ENCODE results near the gene WNT5A. TPM values are rescaled to one million over a fixed set of nuclear protein-coding genes. Genes with fewer than 3 reads are reported as not detected.
"Not testable (repeated sequence)": the region's sequence is repeated elsewhere in the genome, so short reads cannot be mapped to it uniquely, and the experiment has no call there.

Gene WNT5A
- total RNA-seq, 1 donor from 2014 or later, result 44.6 TPM

- no peak for DNase-seq (ENCODE audit: extremely low read depth, low read depth, low spot score)
Observed at GRCh38 chr3:55507808-55508207, 20.7 kb upstream of the WNT5A start.

GRCh38 chr3:55505776-55506175 is 18.7 kb upstream of the WNT5A start:
- DNase-seq (ENCODE audit: extremely low read depth, low read depth, low spot score), result no peak

GRCh38 chr3:55505102-55505501 is 18.0 kb upstream of the WNT5A start:
- DNase-seq (ENCODE audit: extremely low read depth, low read depth, low spot score), result not testable (repeated sequence)

- DNase-seq (ENCODE audit: extremely low read depth, low read depth, low spot score), result no peak
Observed at GRCh38 chr3:55501905-55502304, 14.8 kb upstream of the WNT5A start.

GRCh38 chr3:55500555-55501330 is 13.6 kb upstream of the WNT5A start:
- DNase-seq (ENCODE audit: extremely low read depth, low read depth, low spot score), result no peak

- no peak for DNase-seq (ENCODE audit: extremely low read depth, low read depth, low spot score)
Observed at GRCh38 chr3:55498520-55498919, 11.4 kb upstream of the WNT5A start.

- no peak for DNase-seq (ENCODE audit: extremely low read depth, low read depth, low spot score)
Observed at GRCh38 chr3:55497250-55497649, 10.1 kb upstream of the WNT5A start.

GRCh38 chr3:55494976-55495375 is 7.9 kb upstream of the WNT5A start:
- no peak for DNase-seq (ENCODE audit: extremely low read depth, low read depth, low spot score)

GRCh38 chr3:55492976-55493375 is 5.9 kb upstream of the WNT5A start:
- no peak for DNase-seq (ENCODE audit: extremely low read depth, low read depth, low spot score)

GRCh38 chr3:55491296-55491816 is 4.2 kb upstream of the WNT5A start:
- no peak for DNase-seq (ENCODE audit: extremely low read depth, low read depth, low spot score)

- no peak for DNase-seq (ENCODE audit: extremely low read depth, low read depth, low spot score)
Observed at GRCh38 chr3:55490276-55490913, 3.3 kb upstream of the WNT5A start.

GRCh38 chr3:55489798-55490132 is 2.7 kb upstream of the WNT5A start:
- no peak for DNase-seq (ENCODE audit: extremely low read depth, low read depth, low spot score)

- DNase-seq (ENCODE audit: extremely low read depth, low read depth, low spot score), result no peak
Observed at GRCh38 chr3:55488398-55489055, 1.4 kb upstream of the WNT5A start.

- no peak for DNase-seq (ENCODE audit: extremely low read depth, low read depth, low spot score)
Observed at GRCh38 chr3:55487381-55488241, 505 bp upstream of the WNT5A start.

- DNase-seq (ENCODE audit: extremely low read depth, low read depth, low spot score), result no peak
Observed at GRCh38 chr3:55486101-55486856, 827 bp downstream of the WNT5A start.

- DNase-seq (ENCODE audit: extremely low read depth, low read depth, low spot score), result no peak
Observed at GRCh38 chr3:55484801-55485791, 2.0 kb downstream of the WNT5A start.

- DNase-seq (ENCODE audit: extremely low read depth, low read depth, low spot score), result no peak
Observed at GRCh38 chr3:55484191-55484689, 2.9 kb downstream of the WNT5A start.

GRCh38 chr3:55483196-55484095 is 3.7 kb downstream of the WNT5A start:
- no peak for DNase-seq (ENCODE audit: extremely low read depth, low read depth, low spot score)

Data from glomerular endothelial cell (primary cell).